GM12878 (cell line): ENCODE data around the gene POLE4. TPM values are rescaled to one million over a fixed set of nuclear protein-coding genes. Genes with fewer than 3 reads are reported as not detected.

ENCODE experiments used
- ATAC-seq: fragments of 200-7000 bp; cut with Tn5 transposase; 3 replicates; pipeline ENCODE4 v1.9.1; 2020; ENCODE audit warnings: mild to moderate bottlenecking, moderate library complexity
- BruUV-seq: library from RNA; stranded (reverse); fragments of 400-500 nt; replicated peaks from 2 replicates; lab custom pipeline; 2021; lab: Mats Ljungman, UMichigan
- CTCF ChIA-PET: fragments of 300-600 bp; sonication (Branson Sonifier 250); formaldehyde crosslinking; extraction: SDS; loops from one replicate; lab custom pipeline; 2021; ENCODE audit warnings: inconsistent platforms; lab: Yijun Ruan, JAX
- POLR2A ChIA-PET: fragments of 350-600 bp; formaldehyde crosslinking; extraction: SDS; loops from one replicate; lab custom pipeline; 2021; ENCODE audit warnings: inconsistent platforms; lab: Charles Lee
- RAD21 ChIA-PET: fragments of 300-600 bp; sonication (Branson Sonifier 250); formaldehyde crosslinking; loops from one replicate; lab custom pipeline; 2023; ENCODE audit warnings: antibody characterized with exemption; ENCODE audit not compliant: unreplicated experiment; lab: Charles Lee
- SMC1A ChIA-PET: fragments of 300-600 bp; sonication (Branson Sonifier 250); formaldehyde crosslinking; loops from one replicate; lab custom pipeline; 2023; ENCODE audit not compliant: unreplicated experiment, uncharacterized antibody; lab: Charles Lee
- DNase-seq: peaks from one replicate; pipeline ENCODE4 v3.0.0-alpha.2; 2011; ENCODE audit warnings: low read depth, low spot score
- FAIRE-seq: peaks from 3 replicates; lab custom pipeline; 2011; peaks lifted over from hg19 to GRCh38; lab: Jason Lieb, UNC
- H2AFZ ChIP-seq: 2 replicates; pipeline ENCODE4 v1.6.0; 2011; ENCODE audit warnings: low read depth, low read length, control low read depth; ENCODE audit not compliant: control insufficient read depth
- H3K27ac ChIP-seq: 2 replicates; pipeline ENCODE4 v1.5.1; 2011; ENCODE audit warnings: control low read depth; ENCODE audit not compliant: control insufficient read depth, insufficient read depth
- H3K27me3 ChIP-seq, 2 experiments: replicated peaks in 1 of 2; 2 replicates each; pipeline versions ENCODE4 v1.6.0 to v1.6.1; 2011; ENCODE audit warnings: low read length in 1 of 2; ENCODE audit not compliant: control insufficient read depth in 2 of 2, insufficient read depth in 2 of 2
- H3K36me3 ChIP-seq, 2 experiments: 2 replicates each; pipeline ENCODE4 v1.5.1; 2011; ENCODE audit warnings: low read length in 1 of 2; ENCODE audit not compliant: control insufficient read depth in 2 of 2, insufficient read depth in 2 of 2
- H3K4me1 ChIP-seq: 2 replicates; pipeline ENCODE4 v1.6.1; 2011; ENCODE audit warnings: mild to moderate bottlenecking, low read length, moderate library complexity, mixed read lengths; ENCODE audit not compliant: control insufficient read depth, insufficient read depth
- H3K4me2 ChIP-seq: 2 replicates; pipeline ENCODE4 v1.6.0; 2011; ENCODE audit warnings: control low read depth; ENCODE audit not compliant: control insufficient read depth, insufficient read depth
- H3K4me3 ChIP-seq: fragments of 200-600 bp; sonication (generic); 2 replicates; pipeline ENCODE4 v1.5.1; 2016
- H3K79me2 ChIP-seq: 2 replicates; pipeline ENCODE4 v1.6.0; 2011; ENCODE audit warnings: low read length; ENCODE audit not compliant: control insufficient read depth, insufficient read depth
- H3K9ac ChIP-seq: 2 replicates; pipeline ENCODE4 v1.8.0; 2011; ENCODE audit warnings: low read length, control low read depth, mixed read lengths; ENCODE audit not compliant: control insufficient read depth, insufficient read depth
- H3K9me3 ChIP-seq: replicated peaks from 3 replicates; pipeline ENCODE4 v1.5.1; 2011; ENCODE audit warnings: mild to moderate bottlenecking, low read length; ENCODE audit not compliant: control insufficient read depth, insufficient read depth
- H4K20me1 ChIP-seq: 2 replicates; pipeline ENCODE4 v1.6.0; 2011; ENCODE audit not compliant: control insufficient read depth, insufficient read depth
- CHD2 ChIP-seq: IDR thresholded peaks from 2 replicates; pipeline ENCODE4 v1.6.1; 2011; ENCODE audit warnings: low read depth, low read length, improper control_type of control experiment, borderline replicate concordance
- HCFC1 ChIP-seq: fragments of 150-350 bp; IDR thresholded peaks from 2 replicates; pipeline ENCODE4 v1.6.1; 2014; ENCODE audit warnings: low read length
- IKZF2 ChIP-seq, 2 experiments: fragments of 450-650 bp; IDR thresholded peaks; 2 replicates each; pipeline ENCODE4 v1.6.1; 2017; ENCODE audit warnings: mild to moderate bottlenecking in 2 of 2, moderate library complexity in 2 of 2
- KAT2A ChIP-seq: conservative IDR thresholded peaks from 2 replicates; pipeline ENCODE4 v1.6.1; 2011; ENCODE audit warnings: low read depth, low read length; ENCODE audit not compliant: control insufficient read depth
- MYB ChIP-seq: fragments of 150-350 bp; IDR thresholded peaks from 2 replicates; pipeline ENCODE4 v1.6.1; 2014; ENCODE audit warnings: mild to moderate bottlenecking, low read depth, low read length, borderline replicate concordance
- PML ChIP-seq: IDR thresholded peaks from 2 replicates; pipeline ENCODE4 v1.6.1; 2012; ENCODE audit warnings: low read length, inconsistent platforms
- RUNX3 ChIP-seq: IDR thresholded peaks from 2 replicates; pipeline ENCODE4 v1.6.1; 2012; ENCODE audit warnings: low read length, inconsistent platforms
- SIX5 ChIP-seq: IDR thresholded peaks from 2 replicates; pipeline ENCODE4 v1.6.1; 2011; ENCODE audit warnings: mild to moderate bottlenecking, low read depth, low read length, moderate library complexity; ENCODE audit not compliant: severe bottlenecking
- SP1 ChIP-seq: IDR thresholded peaks from one replicate; pipeline ENCODE4 v1.6.1; 2011; ENCODE audit warnings: low read depth, low read length
- SREBF1 ChIP-seq: IDR thresholded peaks from 2 replicates; pipeline ENCODE4 v1.6.1; 2012; ENCODE audit warnings: mild to moderate bottlenecking, low read length
- WRNIP1 ChIP-seq: IDR thresholded peaks from 2 replicates; pipeline ENCODE4 v1.6.1; 2011; ENCODE audit warnings: low read depth, low read length, improper control_type of control experiment, borderline replicate concordance
- WGBS: methylation state at CpG from one replicate; pipeline ENCODE4 v1.1.6; 2016; ENCODE audit warnings: low lambda C conversion rate; ENCODE audit not compliant: insufficient replicate concordance, insufficient coverage; ENCODE audit errors: missing lambda C conversion rate; 5-methylcytosine and 5-hydroxymethylcytosine counted together
- in situ Hi-C: fragments of 300-500 bp; cut with MboI; formaldehyde crosslinking; loops from 9 replicates; pipeline ENCODE4 v1.14.3; 2018; ENCODE audit warnings: mixed read lengths
- intact Hi-C: fragments of 100-400 bp; cut with micrococcal nuclease; formaldehyde crosslinking; loops from one replicate; pipeline ENCODE4 v1.14.2; 2022; ENCODE audit not compliant: unreplicated experiment
- polyA plus RNA-seq, 11 experiments: library from polyadenylated mRNA; depleted of rRNA in 4 of 11; unstranded in 6 of 11; stranded (reverse) in 5 of 11; fragments of >200 nt; fragmentation: Nextera tagmentation in 4 of 11; fragmentation: Illumina TruSeq in 1 of 11; extraction: Ambion mirVana in 4 of 11; extraction: Trizol in 1 of 11; gene quantifications; 1 replicate in 1 of 11; 2 replicates in 10 of 11; pipeline versions ENCODE4 v1.2.1 to v1.2.3, GENCODE V29; 2011 to 2016; ENCODE audit warnings: inconsistent platforms in 2 of 11, missing spikeins in 2 of 11, low read depth in 1 of 11
- total RNA-seq, 4 experiments: library from RNA; depleted of rRNA in 3 of 4; stranded (reverse); fragments of >200 nt in 3 of 4; fragmentation: Illumina TruSeq in 1 of 4; extraction: Trizol in 1 of 4; gene quantifications; 2 replicates each; pipeline versions ENCODE4 v1.2.1 to v1.2.3, GENCODE V29; 2013 to 2021
- TF ChIP-seq, protein P1 (sequence below): fragments of 450-650 bp; IDR thresholded peaks from 2 replicates; pipeline ENCODE4 v1.6.1; 2016; ENCODE audit warnings: mild to moderate bottlenecking, moderate library complexity, borderline replicate concordance
- TF ChIP-seq, protein P2 (sequence below): IDR thresholded peaks from 2 replicates; pipeline ENCODE4 v1.6.1; 2012; ENCODE audit warnings: low read depth, low read length, improper control_type of control experiment

The POLE4 gene
- total and polyA plus RNA-seq, 10 of the 15 experiments (the other 5 are each of a cell fraction or from before 2014, with no cell fraction given): 38.5 to 221 (median 66.8) TPM

DNA sequence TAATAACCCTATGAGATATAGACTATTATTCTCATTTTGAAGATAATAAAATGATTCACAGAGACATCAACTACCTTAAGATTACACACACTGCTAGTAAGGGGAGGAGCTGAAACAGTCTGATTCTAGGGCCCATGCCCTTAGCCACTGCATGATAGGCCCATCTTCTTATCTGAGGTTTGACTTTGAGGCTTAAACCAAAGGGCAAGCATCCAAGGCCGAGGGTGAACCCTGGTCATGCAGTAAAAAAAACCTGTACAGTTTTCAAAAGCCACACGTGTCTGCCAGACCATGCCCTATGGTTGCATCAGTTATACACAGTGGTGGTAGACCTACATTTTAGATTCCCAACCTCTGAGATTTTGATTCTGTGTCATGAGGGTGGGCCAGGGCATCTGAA is 44.8 kb downstream of the POLE4 start (continued):
- no peak for TF ChIP-seq IKZF2 (IDR thresholded peaks at IDR 0.05)
- no peak for TF ChIP-seq SP1
- no peak for TF ChIP-seq WRNIP1
- no peak for TF ChIP-seq KAT2A
- no peak for TF ChIP-seq SREBF1
- no peak for TF ChIP-seq MYB
- TF ChIP-seq RUNX3: no peak
- TF ChIP-seq, protein P1, sequence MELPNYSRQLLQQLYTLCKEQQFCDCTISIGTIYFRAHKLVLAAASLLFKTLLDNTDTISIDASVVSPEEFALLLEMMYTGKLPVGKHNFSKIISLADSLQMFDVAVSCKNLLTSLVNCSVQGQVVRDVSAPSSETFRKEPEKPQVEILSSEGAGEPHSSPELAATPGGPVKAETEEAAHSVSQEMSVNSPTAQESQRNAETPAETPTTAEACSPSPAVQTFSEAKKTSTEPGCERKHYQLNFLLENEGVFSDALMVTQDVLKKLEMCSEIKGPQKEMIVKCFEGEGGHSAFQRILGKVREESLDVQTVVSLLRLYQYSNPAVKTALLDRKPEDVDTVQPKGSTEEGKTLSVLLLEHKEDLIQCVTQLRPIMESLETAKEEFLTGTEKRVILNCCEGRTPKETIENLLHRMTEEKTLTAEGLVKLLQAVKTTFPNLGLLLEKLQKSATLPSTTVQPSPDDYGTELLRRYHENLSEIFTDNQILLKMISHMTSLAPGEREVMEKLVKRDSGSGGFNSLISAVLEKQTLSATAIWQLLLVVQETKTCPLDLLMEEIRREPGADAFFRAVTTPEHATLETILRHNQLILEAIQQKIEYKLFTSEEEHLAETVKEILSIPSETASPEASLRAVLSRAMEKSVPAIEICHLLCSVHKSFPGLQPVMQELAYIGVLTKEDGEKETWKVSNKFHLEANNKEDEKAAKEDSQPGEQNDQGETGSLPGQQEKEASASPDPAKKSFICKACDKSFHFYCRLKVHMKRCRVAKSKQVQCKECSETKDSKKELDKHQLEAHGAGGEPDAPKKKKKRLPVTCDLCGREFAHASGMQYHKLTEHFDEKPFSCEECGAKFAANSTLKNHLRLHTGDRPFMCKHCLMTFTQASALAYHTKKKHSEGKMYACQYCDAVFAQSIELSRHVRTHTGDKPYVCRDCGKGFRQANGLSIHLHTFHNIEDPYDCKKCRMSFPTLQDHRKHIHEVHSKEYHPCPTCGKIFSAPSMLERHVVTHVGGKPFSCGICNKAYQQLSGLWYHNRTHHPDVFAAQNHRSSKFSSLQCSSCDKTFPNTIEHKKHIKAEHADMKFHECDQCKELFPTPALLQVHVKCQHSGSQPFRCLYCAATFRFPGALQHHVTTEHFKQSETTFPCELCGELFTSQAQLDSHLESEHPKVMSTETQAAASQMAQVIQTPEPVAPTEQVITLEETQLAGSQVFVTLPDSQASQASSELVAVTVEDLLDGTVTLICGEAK: no peak
- no peak for TF ChIP-seq CHD2
- no peak for TF ChIP-seq PML

DNA sequence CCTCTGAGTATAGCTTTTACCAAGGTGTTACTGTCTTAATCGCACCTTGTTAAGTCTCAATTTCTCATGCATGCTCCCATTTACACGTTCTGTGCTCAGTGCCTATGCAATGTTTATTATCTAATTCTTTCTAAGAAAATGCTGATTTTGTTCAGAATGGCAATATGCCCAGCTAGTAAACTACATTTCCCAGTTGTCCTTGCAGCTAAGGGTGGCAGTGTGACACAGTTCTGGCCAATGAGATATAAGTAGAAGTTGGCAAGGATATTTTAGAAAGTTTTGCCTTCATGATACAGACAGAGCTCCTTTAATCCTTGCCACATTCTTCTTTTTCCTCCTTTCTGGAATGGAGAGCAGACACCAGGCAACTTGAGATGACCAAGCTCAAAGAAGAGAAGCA is 45.3 kb downstream of the POLE4 start:
- CTCF ChIA-PET: no interaction called here
- no peak overlapping the region for H3K9ac ChIP-seq
- no peaks in the 10 kb centered on the region for H3K36me3 ChIP-seq
- SMC1A ChIA-PET: interaction anchor here (0.8 to 1.3 kb wide), 7 partner anchors 13 to 85 kb away, joined by 3 to 5 read pairs (median 3); no protein-coding TSS in a partner anchor
- 0 out of 3 replicates have a peak, but pooled peaks have one; percentile 38 for ATAC-seq
- intact Hi-C loops (no loop called here), in situ Hi-C loops (no loop called here)
- no peak overlapping the region for H3K4me2 ChIP-seq
- POLR2A ChIA-PET: no interaction called here
- no peaks in the 10 kb centered on the region for H3K4me1 ChIP-seq
- no peaks in the 10 kb centered on the region for H3K9me3 ChIP-seq
- H3K27me3 ChIP-seq: no peaks in the 10 kb centered on the region
- 50% methylated on average over 2 of the region's 2 CpGs for WGBS
- RAD21 ChIA-PET: no interaction called here
- H3K4me3 ChIP-seq: no peak overlapping the region
- DNase-seq: no peak
- H2AFZ ChIP-seq: no peak overlapping the region; the same call in 1 of the 2 replicates
- H3K27ac ChIP-seq: no peak overlapping the region
- TF ChIP-seq, protein P2, sequence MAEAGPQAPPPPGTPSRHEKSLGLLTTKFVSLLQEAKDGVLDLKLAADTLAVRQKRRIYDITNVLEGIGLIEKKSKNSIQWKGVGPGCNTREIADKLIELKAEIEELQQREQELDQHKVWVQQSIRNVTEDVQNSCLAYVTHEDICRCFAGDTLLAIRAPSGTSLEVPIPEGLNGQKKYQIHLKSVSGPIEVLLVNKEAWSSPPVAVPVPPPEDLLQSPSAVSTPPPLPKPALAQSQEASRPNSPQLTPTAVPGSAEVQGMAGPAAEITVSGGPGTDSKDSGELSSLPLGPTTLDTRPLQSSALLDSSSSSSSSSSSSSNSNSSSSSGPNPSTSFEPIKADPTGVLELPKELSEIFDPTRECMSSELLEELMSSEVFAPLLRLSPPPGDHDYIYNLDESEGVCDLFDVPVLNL: no peak
- TF ChIP-seq SIX5: peak; percentile 45
- TF ChIP-seq HCFC1: peak; percentile 37; the same call in 1 of the 2 replicates
- FAIRE-seq: no peak
- no peaks in the 10 kb centered on the region for H3K79me2 ChIP-seq
- H4K20me1 ChIP-seq: no peaks in the 10 kb centered on the region
- BruUV-seq: no TSS peak
